Neuronal stem cell (in vitro differentiated cells): ENCODE data around the gene EIF2AK2.

Experiments used
- DNase-seq: peaks from one replicate; pipeline ENCODE4 v3.0.0-alpha.2; 2013; ENCODE audit warnings: low spot score
- H2AFZ ChIP-seq: one replicate; pipeline ENCODE4 v1.6.1; 2013; ENCODE audit warnings: mild to moderate bottlenecking, low read length, inconsistent platforms
- H2AK5ac ChIP-seq: 2 replicates; pipeline ENCODE4 v1.6.1; 2013; ENCODE audit warnings: low read depth, mild to moderate bottlenecking, inconsistent platforms, low read length, moderate library complexity, mixed read lengths
- H2BK120ac ChIP-seq: 2 replicates; pipeline ENCODE4 v1.6.1; 2013; ENCODE audit warnings: low read depth, mild to moderate bottlenecking, inconsistent platforms, low read length, moderate library complexity, mixed read lengths
- H2BK12ac ChIP-seq: one replicate; pipeline ENCODE4 v1.6.1; 2013; ENCODE audit warnings: low read length, inconsistent platforms
- H2BK15ac ChIP-seq: 2 replicates; pipeline ENCODE4 v1.6.1; 2013; ENCODE audit warnings: mild to moderate bottlenecking, low read length, inconsistent platforms, mixed read lengths
- H2BK5ac ChIP-seq: one replicate; pipeline ENCODE4 v1.6.1; 2013; ENCODE audit warnings: inconsistent platforms, mild to moderate bottlenecking, low read length, moderate library complexity
- H3K14ac ChIP-seq: one replicate; pipeline ENCODE4 v1.6.1; 2013; ENCODE audit warnings: low read length, inconsistent platforms
- H3K18ac ChIP-seq: 2 replicates; pipeline ENCODE4 v1.6.1; 2013; ENCODE audit warnings: low read length, inconsistent platforms
- H3K23ac ChIP-seq: 2 replicates; pipeline ENCODE4 v1.6.1; 2013; ENCODE audit warnings: low read depth, mild to moderate bottlenecking, mixed read lengths, low read length, inconsistent platforms; ENCODE audit not compliant: poor library complexity
- H3K27ac ChIP-seq: replicated peaks from 3 replicates; pipeline ENCODE4 v1.5.1; 2013; ENCODE audit warnings: low read length, inconsistent platforms
- H3K27me3 ChIP-seq, 3 experiments: 2 replicates each; pipeline ENCODE4 v1.6.1; 2013; ENCODE audit warnings: low read length in 3 of 3, mild to moderate bottlenecking in 2 of 3, inconsistent platforms in 1 of 3, low read depth in 1 of 3, mixed read lengths in 1 of 3, moderate library complexity in 1 of 3; ENCODE audit not compliant: control insufficient read depth in 3 of 3, insufficient read depth in 3 of 3
- H3K36me3 ChIP-seq, 2 donors: replicated peaks in 1 of 2; 2 replicates each; pipeline ENCODE4 v1.6.1; 2013; ENCODE audit warnings: low read length in 2 of 2; ENCODE audit not compliant: control insufficient read depth in 2 of 2, insufficient read depth in 2 of 2
- H3K4ac ChIP-seq: 2 replicates; pipeline ENCODE4 v1.6.1; 2013; ENCODE audit warnings: inconsistent platforms, mild to moderate bottlenecking, low read length, moderate library complexity
- H3K4me1 ChIP-seq, 2 donors: 1 replicate in 1 of 2; 2 replicates in 1 of 2; pipeline ENCODE4 v1.6.1; 2013; ENCODE audit warnings: low read length in 2 of 2, low read depth in 1 of 2; ENCODE audit not compliant: control insufficient read depth in 2 of 2, insufficient read depth in 1 of 2
- H3K4me2 ChIP-seq: one replicate; pipeline ENCODE4 v1.6.1; 2013; ENCODE audit warnings: mild to moderate bottlenecking, low read length, inconsistent platforms; ENCODE audit not compliant: insufficient read depth, poor library complexity, severe bottlenecking
- H3K4me3 ChIP-seq, 2 donors: 2 replicates each; pipeline ENCODE4 v1.5.1; 2013; ENCODE audit warnings: low read length in 2 of 2, mild to moderate bottlenecking in 2 of 2, inconsistent platforms in 1 of 2, moderate library complexity in 1 of 2
- H3K79me1 ChIP-seq: one replicate; pipeline ENCODE4 v1.6.1; 2013; ENCODE audit warnings: low read depth, mild to moderate bottlenecking, inconsistent platforms, low read length, moderate library complexity
- H3K9ac ChIP-seq: one replicate; pipeline ENCODE4 v1.6.1; 2013; ENCODE audit warnings: mild to moderate bottlenecking, low read depth, low read length, inconsistent platforms; ENCODE audit not compliant: poor library complexity
- H3K9me3 ChIP-seq, 2 donors: replicated peaks in 1 of 2; 2 replicates each; pipeline versions ENCODE3 to v1.6.1; 2013; ENCODE audit warnings: low read length in 2 of 2, mild to moderate bottlenecking in 2 of 2, inconsistent platforms in 1 of 2, low read depth in 1 of 2, mixed read lengths in 1 of 2, moderate library complexity in 1 of 2; ENCODE audit not compliant: control insufficient read depth in 2 of 2, insufficient read depth in 1 of 2
- H4K8ac ChIP-seq: one replicate; pipeline ENCODE4 v1.6.1; 2013; ENCODE audit warnings: low read depth, mild to moderate bottlenecking, inconsistent platforms, low read length, moderate library complexity
- H4K91ac ChIP-seq: one replicate; pipeline ENCODE4 v1.6.1; 2013; ENCODE audit warnings: low read length, low read depth, mild to moderate bottlenecking, inconsistent platforms; ENCODE audit not compliant: poor library complexity
- WGBS, 2 donors: extraction: QIAGEN DNeasy Blood & Tissue Kit; methylation state at CpG; one replicate each; pipeline ENCODE4 v1.1.7; 2013; ENCODE audit warnings: missing lambda C conversion rate in 2 of 2, mixed read lengths in 1 of 2; ENCODE audit not compliant: insufficient read length in 2 of 2, insufficient replicate concordance in 1 of 2; ENCODE audit errors: extremely low coverage in 2 of 2; 5-methylcytosine and 5-hydroxymethylcytosine counted together

EIF2AK2 gene

DNA sequence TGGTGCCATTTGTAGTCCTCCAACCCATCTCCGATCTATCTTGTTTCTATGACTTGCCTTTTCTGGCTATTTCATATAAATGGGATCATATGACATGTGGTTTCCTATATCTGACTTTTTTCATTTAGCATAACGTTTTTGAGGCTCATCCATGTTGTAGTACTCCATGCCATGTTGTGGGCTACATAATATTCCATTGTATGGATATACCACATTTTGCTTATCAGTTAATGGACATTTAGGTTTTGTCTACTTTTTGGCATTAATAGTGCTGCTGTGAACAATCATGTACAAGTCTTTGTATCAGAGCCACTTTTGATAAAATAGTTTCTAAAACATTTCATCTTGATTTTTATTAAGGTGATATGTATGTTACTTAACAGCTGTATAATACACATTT is 46.9 kb upstream of the EIF2AK2 start:
- Histone ChIP-seq H3K18ac (no peak overlapping the region), H3K4ac (no peak overlapping the region), H4K91ac (no peak overlapping the region), H3K14ac (no peak overlapping the region), H2BK15ac (no peak overlapping the region), H2BK12ac (no peak overlapping the region), H3K23ac (no peak overlapping the region), H3K9ac (no peak overlapping the region), H3K27ac (no peak overlapping the region), H3K79me1 (no peaks in the 10 kb centered on the region), H4K8ac (no peak overlapping the region), H3K36me3 (peaks cover 8 to 83% of the 10 kb centered on the region in 2 donors), H2AK5ac (no peak overlapping the region), H3K27me3 (no peaks in the 10 kb centered on the region), H2AFZ (no peak overlapping the region), H3K4me3 (no peak overlapping the region), H3K9me3 (peaks cover 8 to 33% of the 10 kb centered on the region in 2 donors), H3K4me1 (peaks cover 0 to under 1% of the 10 kb centered on the region in 2 donors), H3K4me2 (no peak overlapping the region), H2BK5ac (no peak overlapping the region), H2BK120ac (no peak overlapping the region)
- no peak for DNase-seq
- WGBS, 2 donors: no CpG with 5 or more reads among the region's 2 CpGs

DNA sequence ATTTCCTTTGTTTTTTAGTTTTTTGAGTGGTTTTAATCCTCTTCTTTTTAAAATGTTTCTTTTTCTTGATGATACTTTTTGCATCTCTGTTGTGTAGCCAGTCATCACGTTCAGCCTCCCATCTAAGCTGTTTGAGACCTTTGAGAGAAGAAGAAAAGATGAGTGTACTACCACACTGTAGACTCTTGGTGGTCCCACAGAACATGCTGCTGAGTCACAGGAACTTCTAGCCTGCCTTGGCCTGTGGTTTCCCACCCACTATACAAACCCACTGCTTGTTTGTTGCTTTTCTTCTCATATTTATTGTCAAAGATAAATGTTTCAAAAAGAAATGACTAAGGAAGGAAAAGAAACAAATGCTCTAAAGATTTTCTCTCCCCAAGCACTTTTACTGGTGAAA is 45.0 kb upstream of the EIF2AK2 start:
- Histone ChIP-seq H3K18ac (no peak overlapping the region), H2BK12ac (no peak overlapping the region), H3K9ac (no peak overlapping the region)

DNA sequence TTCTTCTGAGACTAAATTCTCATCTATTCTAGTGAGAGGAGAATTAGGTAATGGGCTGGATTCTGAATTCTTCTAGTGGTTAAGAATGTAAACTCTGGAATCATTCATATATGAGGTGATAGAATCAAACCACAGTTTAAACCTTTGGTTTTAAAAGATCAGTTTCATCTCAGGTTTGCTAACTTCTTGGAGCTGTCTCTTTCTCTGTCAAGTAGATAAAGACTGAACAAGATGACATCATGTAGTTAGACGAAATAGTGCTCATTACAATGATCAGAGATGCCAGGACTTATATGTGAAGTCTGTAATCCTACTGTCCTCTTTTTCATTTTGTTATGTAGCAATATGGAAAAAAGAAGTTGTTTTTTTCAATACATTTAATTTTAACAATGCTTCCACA is 44.4 kb upstream of the EIF2AK2 start:
- no peak overlapping the region for H4K91ac ChIP-seq
- no CpG with 5 or more reads among the region's 1 CpG for WGBS, 2 donors
- no peak overlapping the region for H2BK12ac ChIP-seq
- H3K36me3 ChIP-seq: peaks cover 8 to 58% of the 10 kb centered on the region in 2 donors
- no peak overlapping the region for H3K4ac ChIP-seq
- H2AK5ac ChIP-seq: no peak overlapping the region
- H4K8ac ChIP-seq: no peak overlapping the region
- no peak overlapping the region for H2BK120ac ChIP-seq
- H3K18ac ChIP-seq: no peak overlapping the region
- H3K79me1 ChIP-seq: peaks cover 6% of the 10 kb centered on the region
- H2AFZ ChIP-seq: no peak overlapping the region
- H3K4me1 ChIP-seq: peaks cover 0 to 2% of the 10 kb centered on the region in 2 donors
- no peak overlapping the region for H3K23ac ChIP-seq
- no peak overlapping the region for H2BK5ac ChIP-seq
- no peak overlapping the region for H3K27ac ChIP-seq
- no peak overlapping the region for H3K9ac ChIP-seq
- H2BK15ac ChIP-seq: no peak overlapping the region
- H3K4me3 ChIP-seq: no peak overlapping the region
- no peak overlapping the region for H3K4me2 ChIP-seq
- no peak for DNase-seq
- no peak overlapping the region for H3K14ac ChIP-seq
- no peaks in the 10 kb centered on the region for H3K27me3 ChIP-seq
- H3K9me3 ChIP-seq: peaks cover 6 to 17% of the 10 kb centered on the region in 2 donors

More for the DNA sequence above, 45.0 kb upstream of the EIF2AK2 start:
- H3K9me3 ChIP-seq: peaks cover 8 to 22% of the 10 kb centered on the region in 2 donors
- no peaks in the 10 kb centered on the region for H3K27me3 ChIP-seq
- no peak overlapping the region for H3K4me2 ChIP-seq
- no peak overlapping the region for H3K27ac ChIP-seq
- WGBS, 2 donors: no CpG with 5 or more reads among the region's 1 CpG
- H3K14ac ChIP-seq: no peak overlapping the region
- H2AK5ac ChIP-seq: no peak overlapping the region
- no peak overlapping the region for H2BK5ac ChIP-seq
- peaks cover 0 to 2% of the 10 kb centered on the region in 2 donors for H3K4me1 ChIP-seq
- H2AFZ ChIP-seq: no peak overlapping the region
- H4K91ac ChIP-seq: no peak overlapping the region
- no peak overlapping the region for H4K8ac ChIP-seq
- no peak for DNase-seq
- no peak overlapping the region for H3K4me3 ChIP-seq
- no peak overlapping the region for H2BK15ac ChIP-seq
- H3K79me1 ChIP-seq: peaks cover 2% of the 10 kb centered on the region
- H3K36me3 ChIP-seq: peaks cover 8 to 64% of the 10 kb centered on the region in 2 donors
- no peak overlapping the region for H3K4ac ChIP-seq
- no peak overlapping the region for H2BK120ac ChIP-seq
- H3K23ac ChIP-seq: no peak overlapping the region

GRCh38 chr2:37198681-37199065 is 41.9 kb upstream of the EIF2AK2 start:
- Histone ChIP-seq H3K36me3 (peaks cover 4 to 34% of the 10 kb centered on the region in 2 donors), H3K27me3 (no peaks in the 10 kb centered on the region), H2BK120ac (no peak overlapping the region), H4K91ac (no peak overlapping the region), H3K79me1 (peaks cover 6% of the 10 kb centered on the region), H2BK15ac (no peak overlapping the region), H3K4me2 (no peak overlapping the region), H3K9ac (no peak overlapping the region), H3K23ac (no peak overlapping the region), H3K18ac (no peak overlapping the region), H3K9me3 (peaks cover 2 to 6% of the 10 kb centered on the region in 2 donors), H3K27ac (no peak overlapping the region), H2AFZ (no peak overlapping the region), H3K14ac (no peak overlapping the region), H2BK5ac (no peak overlapping the region), H2AK5ac (no peak overlapping the region), H3K4me3 (no peak overlapping the region), H3K4me1 (peaks cover 0 to 2% of the 10 kb centered on the region in 2 donors), H3K4ac (no peak overlapping the region), H2BK12ac (no peak overlapping the region), H4K8ac (no peak overlapping the region)
- no peak for DNase-seq
- WGBS, 2 donors: no CpG with 5 or more reads among the region's 8 CpGs
